Ascending aorta (tissue), 2 donors: ENCODE data around the gene FBXL17. TPM values are rescaled to one million over a fixed set of nuclear protein-coding genes. Genes with fewer than 3 reads are reported as not detected.
A peak's percentile ranks its signal among the peaks of the same experiment; 100 is the strongest.

Source experiments
- DNase-seq, 2 donors: peaks; one replicate each; pipeline ENCODE4 v3.0.0-alpha.2; 2019; ENCODE audit warnings: low spot score in 2 of 2
- H3K27ac ChIP-seq, 2 donors: fragments of 200-600 bp; sonication (generic); one replicate each; pipeline ENCODE4 v1.5.1; 2016 to 2017; ENCODE audit warnings: mild to moderate bottlenecking in 1 of 2
- H3K27me3 ChIP-seq: fragments of 200-600 bp; sonication (generic); one replicate; pipeline ENCODE4 v1.5.1; 2017
- H3K36me3 ChIP-seq, 2 donors: fragments of 200-600 bp; sonication (generic); one replicate each; pipeline ENCODE4 v1.5.1; 2016
- H3K4me1 ChIP-seq, 2 donors: fragments of 200-600 bp; sonication (generic); one replicate each; pipeline ENCODE4 v1.5.1; 2016 to 2017; ENCODE audit warnings: mild to moderate bottlenecking in 1 of 2
- H3K4me3 ChIP-seq, 2 donors: fragments of 200-600 bp; sonication (generic); one replicate each; pipeline ENCODE4 v1.5.1; 2016 to 2017; ENCODE audit warnings: mild to moderate bottlenecking in 1 of 2
- H3K9me3 ChIP-seq, 2 donors: fragments of 200-600 bp; sonication (generic); one replicate each; pipeline ENCODE4 v1.5.1; 2016
- intact Hi-C: fragments of 100-400 bp; cut with DNase I; formaldehyde crosslinking; loops from one replicate; pipeline ENCODE4 v1.15.1; 2023
- total RNA-seq: library from RNA; depleted of rRNA; stranded (reverse); fragments of >200 nt; gene quantifications from one replicate; pipeline ENCODE4 v1.1.0, GENCODE V29; 2016
- TF ChIP-seq, protein P1 (sequence below), 3 experiments: fragments of 200-600 bp in 2 of 3; fragments of 450-650 bp in 1 of 3; sonication (generic) in 2 of 3; IDR thresholded peaks; one replicate each; pipeline ENCODE4 v1.5.1; 2016 to 2019; ENCODE audit warnings: antibody characterized with exemption in 3 of 3, mild to moderate bottlenecking in 1 of 3, moderate library complexity in 1 of 3

Gene FBXL17
- total RNA-seq, 1 donor from 2014 or later: 13.6 TPM

DNA sequence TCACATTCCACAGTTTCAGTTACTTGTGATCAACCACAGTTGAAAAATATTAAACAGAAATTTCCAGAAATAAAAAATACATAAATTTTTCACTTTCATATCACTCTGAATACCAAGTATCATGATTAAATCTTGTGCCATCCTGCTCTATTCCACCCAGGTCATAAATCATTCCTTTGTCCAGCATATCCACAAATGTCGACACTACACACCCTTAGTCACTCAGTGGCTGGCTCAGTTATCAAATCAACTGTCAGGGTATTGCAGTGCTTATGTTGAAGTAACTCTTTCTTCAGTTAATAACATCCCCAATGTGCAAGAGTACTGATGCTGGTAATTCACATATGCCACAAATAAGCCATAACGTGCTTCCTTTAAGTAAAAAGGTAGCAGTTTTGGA is 115.7 kb downstream of the FBXL17 start:
- TF ChIP-seq, protein P1, sequence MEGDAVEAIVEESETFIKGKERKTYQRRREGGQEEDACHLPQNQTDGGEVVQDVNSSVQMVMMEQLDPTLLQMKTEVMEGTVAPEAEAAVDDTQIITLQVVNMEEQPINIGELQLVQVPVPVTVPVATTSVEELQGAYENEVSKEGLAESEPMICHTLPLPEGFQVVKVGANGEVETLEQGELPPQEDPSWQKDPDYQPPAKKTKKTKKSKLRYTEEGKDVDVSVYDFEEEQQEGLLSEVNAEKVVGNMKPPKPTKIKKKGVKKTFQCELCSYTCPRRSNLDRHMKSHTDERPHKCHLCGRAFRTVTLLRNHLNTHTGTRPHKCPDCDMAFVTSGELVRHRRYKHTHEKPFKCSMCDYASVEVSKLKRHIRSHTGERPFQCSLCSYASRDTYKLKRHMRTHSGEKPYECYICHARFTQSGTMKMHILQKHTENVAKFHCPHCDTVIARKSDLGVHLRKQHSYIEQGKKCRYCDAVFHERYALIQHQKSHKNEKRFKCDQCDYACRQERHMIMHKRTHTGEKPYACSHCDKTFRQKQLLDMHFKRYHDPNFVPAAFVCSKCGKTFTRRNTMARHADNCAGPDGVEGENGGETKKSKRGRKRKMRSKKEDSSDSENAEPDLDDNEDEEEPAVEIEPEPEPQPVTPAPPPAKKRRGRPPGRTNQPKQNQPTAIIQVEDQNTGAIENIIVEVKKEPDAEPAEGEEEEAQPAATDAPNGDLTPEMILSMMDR (IDR thresholded peaks at IDR 0.05): no peak
- no peaks in the 10 kb centered on the region for H3K36me3 ChIP-seq
- intact Hi-C loops: no loop called here

GRCh38 chr5:108264533-108264932 is 117.4 kb downstream of the FBXL17 start:
- Histone ChIP-seq H3K36me3 (no peaks in the 10 kb centered on the region), H3K27me3 (no peaks in the 10 kb centered on the region), H3K4me1 (peaks cover 0 to 3% of the 10 kb centered on the region in 2 donors), H3K9me3 (no peaks in the 10 kb centered on the region), H3K4me3 (no peak overlapping the region), H3K27ac (no peak overlapping the region)
- TF ChIP-seq, protein P1 (IDR thresholded peaks at IDR 0.05): no peak
- DNase-seq: no peak
- intact Hi-C loops: loop anchor here (5.0 kb wide), 1 partner anchor 83 kb away; no protein-coding TSS in a partner anchor

More for the DNA sequence above, 115.7 kb downstream of the FBXL17 start:
- Histone ChIP-seq H3K27me3 (no peaks in the 10 kb centered on the region), H3K9me3 (no peaks in the 10 kb centered on the region), H3K4me1 (no peaks in the 10 kb centered on the region), H3K4me3 (no peak overlapping the region), H3K27ac (no peak overlapping the region)
- no peak for DNase-seq

DNA sequence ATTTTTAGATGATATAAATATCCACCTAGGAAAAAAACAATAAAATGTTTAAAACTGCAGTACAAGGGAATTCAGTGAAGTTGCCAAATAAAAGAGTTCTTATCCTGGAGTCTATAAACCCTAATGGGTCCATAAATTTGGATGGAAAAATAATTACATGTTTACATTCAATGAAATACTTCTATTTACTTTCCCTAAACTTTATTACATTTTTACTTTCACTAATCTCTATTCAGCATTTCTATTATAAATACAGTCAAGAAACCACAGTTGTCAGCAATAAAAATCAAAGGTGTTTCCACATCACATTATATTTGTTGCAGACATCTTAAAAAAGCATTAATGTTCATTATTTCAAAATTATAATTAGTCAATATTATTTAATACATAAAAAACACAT is 118.6 kb downstream of the FBXL17 start:
- TF ChIP-seq, protein P1 (IDR thresholded peaks at IDR 0.05): no peak
- intact Hi-C loops: loop anchor here (5.0 kb wide), 1 partner anchor 84 kb away; no protein-coding TSS in a partner anchor
- no peak overlapping the region for H3K4me3 ChIP-seq

DNA sequence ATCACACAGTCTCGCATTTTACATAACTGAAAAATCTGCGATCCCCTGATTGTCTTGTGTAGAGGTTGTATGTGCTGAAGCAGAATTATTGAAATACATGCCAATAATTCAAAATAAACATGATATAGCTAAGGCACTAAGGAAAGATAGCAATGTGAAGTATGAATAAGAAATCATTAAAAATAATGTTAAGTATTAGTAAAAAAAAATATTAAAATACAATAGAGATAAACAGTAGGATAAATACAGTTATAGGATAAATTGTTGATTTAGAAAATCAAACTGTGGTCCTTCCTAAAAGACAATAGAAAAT is 121.1 kb downstream of the FBXL17 start:
- Histone ChIP-seq H3K4me1 (peaks cover 0 to 3% of the 10 kb centered on the region in 2 donors), H3K27ac (no peak overlapping the region), H3K4me3 (no peak overlapping the region), H3K9me3 (no peaks in the 10 kb centered on the region), H3K36me3 (no peaks in the 10 kb centered on the region), H3K27me3 (no peaks in the 10 kb centered on the region)
- intact Hi-C loops: loop anchor here (5.0 kb wide), 1 partner anchor 86 kb away; no protein-coding TSS in a partner anchor
- TF ChIP-seq, protein P1 (IDR thresholded peaks at IDR 0.05): no peak
- no peak for DNase-seq

More for the DNA sequence above, 118.6 kb downstream of the FBXL17 start:
- H3K27me3 ChIP-seq: no peaks in the 10 kb centered on the region
- peaks cover 0 to 3% of the 10 kb centered on the region in 2 donors for H3K4me1 ChIP-seq
- DNase-seq: no peak
- H3K36me3 ChIP-seq: no peaks in the 10 kb centered on the region
- no peak overlapping the region for H3K27ac ChIP-seq
- H3K9me3 ChIP-seq: no peaks in the 10 kb centered on the region

DNA sequence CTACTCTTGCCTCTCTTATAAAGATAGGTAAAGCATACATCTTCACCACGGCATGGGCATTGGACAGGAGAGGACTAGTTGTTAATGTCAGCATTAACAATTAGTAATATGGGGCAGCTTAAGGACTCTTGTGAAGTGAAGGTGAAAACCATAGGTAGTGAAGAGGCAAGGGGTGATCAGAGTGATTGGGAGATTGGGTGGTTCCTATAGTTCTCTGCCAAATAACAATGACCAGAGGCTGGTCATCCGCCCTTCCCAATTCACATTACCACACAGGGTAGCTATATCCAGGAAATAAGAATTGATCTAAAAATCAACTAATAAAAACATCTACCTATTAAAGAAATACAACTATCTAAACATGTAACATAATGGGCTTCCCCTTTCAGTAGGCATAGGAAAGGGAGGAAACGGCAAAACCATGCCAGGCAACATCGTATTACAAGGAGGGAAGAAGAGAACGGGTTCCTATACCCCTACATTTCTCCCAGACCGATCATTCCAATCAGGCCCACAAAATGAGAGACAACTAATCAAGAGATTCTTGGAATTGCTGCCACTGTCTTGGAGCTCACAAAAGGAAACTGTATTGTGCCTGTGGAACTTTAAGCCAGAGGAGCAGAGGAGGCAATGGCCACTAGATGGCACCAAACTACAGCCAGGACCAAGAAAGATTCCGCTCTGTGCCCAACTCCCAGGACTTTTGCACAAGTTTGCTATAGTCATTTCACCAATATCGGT is 121.6 kb downstream of the FBXL17 start:
- H3K9me3 ChIP-seq: no peaks in the 10 kb centered on the region
- intact Hi-C loops: loop anchor here (5.0 kb wide), 1 partner anchor 87 kb away; no protein-coding TSS in a partner anchor

More for the DNA sequence above, 121.6 kb downstream of the FBXL17 start:
- no peaks in the 10 kb centered on the region for H3K27me3 ChIP-seq
- peaks cover 0 to 3% of the 10 kb centered on the region in 2 donors for H3K4me1 ChIP-seq
- no peak overlapping the region for H3K27ac ChIP-seq
- DNase-seq: peak in 1 of 2 donors; percentile 84
- no peaks in the 10 kb centered on the region for H3K36me3 ChIP-seq
- TF ChIP-seq, protein P1 (IDR thresholded peaks at IDR 0.05): peak; percentile 57 to 94 (median 87)
- H3K4me3 ChIP-seq: peak overlapping the region in 1 of 2 donors; percentile 18
